Loucy (cell line): ENCODE results near the gene WHAMM.

ENCODE experiments used
- H2AFZ ChIP-seq: fragments of 200-600 bp; sonication (generic); 2 replicates; pipeline ENCODE4 v1.6.0; 2016; ENCODE audit warnings: antibody characterized with exemption, mild to moderate bottlenecking, low read length, moderate library complexity
- H3F3A ChIP-seq: fragments of 200-600 bp; 2 replicates; pipeline ENCODE4 v1.6.0; 2016; ENCODE audit warnings: antibody characterized with exemption, low read depth, mild to moderate bottlenecking
- H3K27me3 ChIP-seq: fragments of 200-600 bp; sonication (generic); 2 replicates; pipeline ENCODE4 v1.6.1; 2014; ENCODE audit warnings: low read length, mild to moderate bottlenecking; ENCODE audit not compliant: insufficient read depth, poor library complexity, severe bottlenecking
- H3K36me3 ChIP-seq: fragments of 200-600 bp; sonication (generic); 2 replicates; pipeline ENCODE4 v1.6.1; 2016; ENCODE audit warnings: low read length; ENCODE audit not compliant: insufficient read depth
- H3K4me1 ChIP-seq: fragments of 200-600 bp; sonication (generic); 2 replicates; pipeline ENCODE4 v1.5.1; 2014; ENCODE audit warnings: low read length, mild to moderate bottlenecking; ENCODE audit not compliant: insufficient read depth, poor library complexity, severe bottlenecking
- H3K4me2 ChIP-seq: fragments of 200-600 bp; sonication (generic); 2 replicates; pipeline ENCODE4 v1.6.0; 2014; ENCODE audit warnings: antibody characterized with exemption, low read length, low read depth, mild to moderate bottlenecking; ENCODE audit not compliant: poor library complexity, severe bottlenecking
- H3K4me3 ChIP-seq: fragments of 200-600 bp; sonication (generic); 2 replicates; pipeline ENCODE4 v1.5.1; 2014; ENCODE audit warnings: low read length, mild to moderate bottlenecking, mixed read lengths; ENCODE audit not compliant: poor library complexity, severe bottlenecking
- H3K79me2 ChIP-seq: fragments of 200-600 bp; sonication (generic); 2 replicates; pipeline ENCODE4 v1.6.1; 2014; ENCODE audit warnings: low read length; ENCODE audit not compliant: insufficient read depth
- H3K9ac ChIP-seq: fragments of 200-600 bp; sonication (generic); 2 replicates; pipeline ENCODE4 v1.6.0; 2014; ENCODE audit warnings: mild to moderate bottlenecking, low read depth, low read length, moderate library complexity; ENCODE audit not compliant: poor library complexity, severe bottlenecking
- H3K9me2 ChIP-seq: fragments of 200-600 bp; sonication (generic); replicated peaks from 2 replicates; pipeline ENCODE4 v1.6.1; 2016; ENCODE audit warnings: low read depth, low read length, mixed read lengths
- H3K9me3 ChIP-seq: fragments of 200-600 bp; sonication (generic); 2 replicates; pipeline ENCODE4 v1.6.1; 2014; ENCODE audit warnings: mild to moderate bottlenecking, antibody characterized with exemption, low read length, low read depth; ENCODE audit not compliant: insufficient read depth
- H4K20me1 ChIP-seq: fragments of 200-600 bp; sonication (generic); 2 replicates; pipeline ENCODE4 v1.6.0; 2014; ENCODE audit warnings: antibody characterized with exemption, low read length, mild to moderate bottlenecking; ENCODE audit not compliant: insufficient read depth, poor library complexity, severe bottlenecking
- EZH2phosphoT487 ChIP-seq: fragments of 200-600 bp; IDR thresholded peaks from 2 replicates; pipeline ENCODE4 v1.6.1; 2018; ENCODE audit warnings: antibody characterized with exemption, mild to moderate bottlenecking, moderate library complexity, borderline replicate concordance
- TF ChIP-seq, protein P1 (sequence below): fragments of 200-600 bp; sonication (generic); conservative IDR thresholded peaks from 2 replicates; pipeline ENCODE4 v1.5.1; 2014; ENCODE audit warnings: mild to moderate bottlenecking, antibody characterized with exemption, low read length

WHAMM gene

GRCh38 chr15:82851981-82852511 is 42.6 kb downstream of the WHAMM start:
- Histone ChIP-seq H3K9ac (no peak overlapping the region), H2AFZ (no peak overlapping the region), H3K4me2 (no peak overlapping the region)

DNA sequence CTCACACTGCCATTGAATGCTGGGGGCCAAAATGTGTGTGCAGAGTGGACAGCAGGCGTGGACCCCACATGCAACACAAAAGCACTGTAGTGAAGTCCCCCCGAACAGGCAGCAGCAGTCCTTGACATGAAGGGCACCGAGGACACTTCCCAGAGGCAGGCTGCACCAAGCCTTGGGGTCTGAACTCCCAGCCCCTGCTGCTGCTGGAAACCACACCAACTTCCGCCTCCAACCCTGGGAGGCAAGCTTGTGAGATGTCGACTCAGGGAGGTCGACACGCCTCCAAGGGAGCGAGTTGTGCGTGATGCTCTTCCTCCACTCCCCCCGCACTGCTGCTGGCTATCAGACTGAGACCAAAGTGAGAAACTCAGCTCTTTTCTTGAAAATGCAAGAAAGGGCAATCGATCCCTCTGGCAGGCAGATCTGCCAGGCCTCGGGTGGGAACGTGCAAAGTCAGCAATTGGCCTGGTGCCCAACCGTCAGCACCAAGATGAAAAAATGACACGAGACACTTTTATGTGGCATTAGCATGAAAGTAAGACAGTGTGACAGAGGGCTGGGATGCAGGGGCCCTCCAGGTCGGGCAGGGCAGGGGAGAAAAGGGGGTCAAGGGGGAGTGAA is 43.6 kb downstream of the WHAMM start:
- Histone ChIP-seq H3K9me3 (no peaks in the 10 kb centered on the region), H3K4me3 (no peak overlapping the region), H3K9ac (no peak overlapping the region), H3K79me2 (no peaks in the 10 kb centered on the region), H3K9me2 (no peaks in the 10 kb centered on the region), H3K4me1 (peaks cover 3% of the 10 kb centered on the region), H3K27me3 (no peaks in the 10 kb centered on the region), H4K20me1 (no peaks in the 10 kb centered on the region), H3K4me2 (no peak overlapping the region), H3K36me3 (no peaks in the 10 kb centered on the region), H3F3A (no peaks in the 10 kb centered on the region), H2AFZ (no peak overlapping the region)
- TF ChIP-seq EZH2phosphoT487 = no peak
- TF ChIP-seq, protein P1, sequence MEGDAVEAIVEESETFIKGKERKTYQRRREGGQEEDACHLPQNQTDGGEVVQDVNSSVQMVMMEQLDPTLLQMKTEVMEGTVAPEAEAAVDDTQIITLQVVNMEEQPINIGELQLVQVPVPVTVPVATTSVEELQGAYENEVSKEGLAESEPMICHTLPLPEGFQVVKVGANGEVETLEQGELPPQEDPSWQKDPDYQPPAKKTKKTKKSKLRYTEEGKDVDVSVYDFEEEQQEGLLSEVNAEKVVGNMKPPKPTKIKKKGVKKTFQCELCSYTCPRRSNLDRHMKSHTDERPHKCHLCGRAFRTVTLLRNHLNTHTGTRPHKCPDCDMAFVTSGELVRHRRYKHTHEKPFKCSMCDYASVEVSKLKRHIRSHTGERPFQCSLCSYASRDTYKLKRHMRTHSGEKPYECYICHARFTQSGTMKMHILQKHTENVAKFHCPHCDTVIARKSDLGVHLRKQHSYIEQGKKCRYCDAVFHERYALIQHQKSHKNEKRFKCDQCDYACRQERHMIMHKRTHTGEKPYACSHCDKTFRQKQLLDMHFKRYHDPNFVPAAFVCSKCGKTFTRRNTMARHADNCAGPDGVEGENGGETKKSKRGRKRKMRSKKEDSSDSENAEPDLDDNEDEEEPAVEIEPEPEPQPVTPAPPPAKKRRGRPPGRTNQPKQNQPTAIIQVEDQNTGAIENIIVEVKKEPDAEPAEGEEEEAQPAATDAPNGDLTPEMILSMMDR = no peak

More at GRCh38 chr15:82851981-82852511, 42.6 kb downstream of the WHAMM start:
- TF ChIP-seq EZH2phosphoT487 = no peak
- TF ChIP-seq, protein P1 = no peak
- H3K79me2 ChIP-seq = no peaks in the 10 kb centered on the region
- H4K20me1 ChIP-seq = no peaks in the 10 kb centered on the region
- H3F3A ChIP-seq = no peaks in the 10 kb centered on the region
- no peaks in the 10 kb centered on the region for H3K9me3 ChIP-seq
- no peaks in the 10 kb centered on the region for H3K9me2 ChIP-seq
- H3K36me3 ChIP-seq = no peaks in the 10 kb centered on the region
- H3K27me3 ChIP-seq = no peaks in the 10 kb centered on the region
- peaks cover 3% of the 10 kb centered on the region for H3K4me1 ChIP-seq
- no peak overlapping the region for H3K4me3 ChIP-seq

DNA sequence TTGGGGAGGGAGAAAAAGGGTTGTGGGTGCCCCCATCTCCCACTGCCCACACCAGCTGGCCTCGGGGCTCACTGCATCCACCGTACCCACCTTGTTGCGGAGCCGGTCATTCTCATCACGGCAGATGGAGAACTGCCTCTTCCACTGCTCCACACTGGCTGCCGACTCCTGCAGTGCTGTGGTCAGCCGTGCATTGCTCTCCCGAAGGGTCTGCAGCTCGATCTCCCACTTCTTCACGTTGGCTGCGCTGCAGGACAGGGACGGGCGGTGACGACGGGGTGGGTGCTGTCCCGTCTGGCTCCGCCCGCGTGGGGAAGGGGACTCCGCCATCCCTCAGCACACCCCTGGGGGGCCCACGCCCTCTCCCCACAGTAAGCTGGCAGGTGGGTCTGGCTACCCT is 45.1 kb downstream of the WHAMM start:
- no peaks in the 10 kb centered on the region for H3F3A ChIP-seq
- H3K36me3 ChIP-seq = no peaks in the 10 kb centered on the region
- H3K4me1 ChIP-seq = peaks cover 3% of the 10 kb centered on the region
- no peaks in the 10 kb centered on the region for H3K27me3 ChIP-seq
- H3K9ac ChIP-seq = no peak overlapping the region
- H2AFZ ChIP-seq = no peak overlapping the region
- H3K9me3 ChIP-seq = no peaks in the 10 kb centered on the region
- H3K4me2 ChIP-seq = no peak overlapping the region
- no peak overlapping the region for H3K4me3 ChIP-seq
- H4K20me1 ChIP-seq = no peaks in the 10 kb centered on the region
- no peaks in the 10 kb centered on the region for H3K9me2 ChIP-seq
- TF ChIP-seq, protein P1 = no peak
- TF ChIP-seq EZH2phosphoT487 = no peak
- no peaks in the 10 kb centered on the region for H3K79me2 ChIP-seq
